Glutamatergic neuron (in vitro differentiated cells): ENCODE measurements around the gene NR1H3. TPM values are rescaled to one million over a fixed set of nuclear protein-coding genes. Genes with fewer than 3 reads are reported as not detected.

ENCODE experiments used
- DNase-seq: peaks from one replicate; pipeline ENCODE4 v3.0.0; 2022
- H3K27ac Mint-ChIP-seq: one replicate; pipeline ENCODE4 v1.8.0; 2020; ENCODE audit warnings: mild to moderate bottlenecking, mixed read lengths, inconsistent platforms; ENCODE audit not compliant: unreplicated experiment
- H3K27me3 Mint-ChIP-seq: one replicate; pipeline ENCODE4 v1.8.0; 2020; ENCODE audit warnings: mild to moderate bottlenecking, moderate library complexity, mixed read lengths, inconsistent platforms; ENCODE audit not compliant: unreplicated experiment
- H3K36me3 Mint-ChIP-seq: one replicate; pipeline ENCODE4 v1.8.0; 2020; ENCODE audit warnings: mild to moderate bottlenecking, mixed read lengths, inconsistent platforms; ENCODE audit not compliant: unreplicated experiment
- H3K4me1 Mint-ChIP-seq: one replicate; pipeline ENCODE4 v1.8.0; 2020; ENCODE audit warnings: mild to moderate bottlenecking, low read depth, mixed read lengths, inconsistent platforms; ENCODE audit not compliant: unreplicated experiment
- H3K4me3 Mint-ChIP-seq: one replicate; pipeline ENCODE4 v1.8.0; 2020; ENCODE audit warnings: mild to moderate bottlenecking, mixed read lengths, inconsistent platforms; ENCODE audit not compliant: unreplicated experiment
- H3K9me3 Mint-ChIP-seq: one replicate; pipeline ENCODE4 v1.8.0; 2020; ENCODE audit warnings: mild to moderate bottlenecking, moderate library complexity, mixed read lengths, inconsistent platforms; ENCODE audit not compliant: unreplicated experiment
- total RNA-seq: library from RNA; stranded (reverse); fragmentation: NEBNext Ultra II Directional; extraction: Animal tissue kit (Norgen Biotek cat#: 25700); gene quantifications from one replicate; pipeline ENCODE4 v1.2.1, GENCODE V29; 2021; ENCODE audit not compliant: unreplicated experiment
- TF ChIP-seq, protein P1 (sequence below): fragments of 200-600 bp; sonication (generic); IDR thresholded peaks from one replicate; pipeline ENCODE4 v1.5.0; 2021; ENCODE audit not compliant: partially characterized antibody, unreplicated experiment

NR1H3 gene
- total RNA-seq, 1 donor from 2014 or later = 10.5 TPM

DNA sequence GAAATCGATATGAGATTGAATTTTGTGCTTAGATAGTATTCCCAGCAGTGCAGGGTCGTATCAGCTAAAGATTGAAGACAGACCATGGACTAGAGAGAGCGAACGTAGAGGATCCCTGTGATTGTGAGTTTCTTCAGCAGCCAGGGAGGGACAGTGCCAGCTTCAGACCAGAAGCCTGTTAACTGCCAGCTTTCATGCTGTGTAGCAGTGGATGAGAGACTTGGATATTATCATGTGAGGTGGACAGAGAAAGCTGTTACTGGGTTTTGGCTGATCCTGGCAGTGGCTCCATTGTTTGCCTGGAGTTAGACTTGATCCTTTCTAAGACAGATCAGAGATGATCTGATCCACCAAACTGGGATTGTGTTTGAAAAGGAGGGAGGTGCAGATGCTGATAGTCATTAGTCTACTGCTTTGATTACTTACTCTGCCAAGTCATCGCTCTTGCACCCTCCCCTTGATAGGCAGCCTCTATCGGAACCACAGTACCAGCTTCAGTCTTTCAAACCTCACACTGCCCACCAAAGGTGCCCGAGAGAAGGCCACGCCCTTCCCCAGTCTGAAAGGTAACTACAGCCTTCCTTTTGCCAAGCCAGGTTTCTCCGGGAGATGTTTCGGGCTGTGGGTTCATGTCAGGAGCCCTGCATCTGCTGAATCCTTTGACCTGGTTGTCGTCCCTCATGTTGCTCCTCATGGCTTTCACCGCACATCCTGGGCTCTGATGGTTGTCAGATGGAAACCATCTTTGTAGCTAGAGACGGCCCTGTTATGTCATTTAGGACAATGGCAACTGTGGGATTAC, 28.4 kb downstream of the NR1H3 start:
- Mint-ChIP-seq H3K9me3 (no peaks in the 10 kb centered on the region), H3K27ac (no peak overlapping the region), H3K4me3 (no peak overlapping the region), H3K27me3 (peaks cover 2% of the 10 kb centered on the region), H3K4me1 (no peaks in the 10 kb centered on the region), H3K36me3 (peaks cover 7% of the 10 kb centered on the region)
- TF ChIP-seq, protein P1, sequence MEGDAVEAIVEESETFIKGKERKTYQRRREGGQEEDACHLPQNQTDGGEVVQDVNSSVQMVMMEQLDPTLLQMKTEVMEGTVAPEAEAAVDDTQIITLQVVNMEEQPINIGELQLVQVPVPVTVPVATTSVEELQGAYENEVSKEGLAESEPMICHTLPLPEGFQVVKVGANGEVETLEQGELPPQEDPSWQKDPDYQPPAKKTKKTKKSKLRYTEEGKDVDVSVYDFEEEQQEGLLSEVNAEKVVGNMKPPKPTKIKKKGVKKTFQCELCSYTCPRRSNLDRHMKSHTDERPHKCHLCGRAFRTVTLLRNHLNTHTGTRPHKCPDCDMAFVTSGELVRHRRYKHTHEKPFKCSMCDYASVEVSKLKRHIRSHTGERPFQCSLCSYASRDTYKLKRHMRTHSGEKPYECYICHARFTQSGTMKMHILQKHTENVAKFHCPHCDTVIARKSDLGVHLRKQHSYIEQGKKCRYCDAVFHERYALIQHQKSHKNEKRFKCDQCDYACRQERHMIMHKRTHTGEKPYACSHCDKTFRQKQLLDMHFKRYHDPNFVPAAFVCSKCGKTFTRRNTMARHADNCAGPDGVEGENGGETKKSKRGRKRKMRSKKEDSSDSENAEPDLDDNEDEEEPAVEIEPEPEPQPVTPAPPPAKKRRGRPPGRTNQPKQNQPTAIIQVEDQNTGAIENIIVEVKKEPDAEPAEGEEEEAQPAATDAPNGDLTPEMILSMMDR = no peak
- no peak for DNase-seq

DNA sequence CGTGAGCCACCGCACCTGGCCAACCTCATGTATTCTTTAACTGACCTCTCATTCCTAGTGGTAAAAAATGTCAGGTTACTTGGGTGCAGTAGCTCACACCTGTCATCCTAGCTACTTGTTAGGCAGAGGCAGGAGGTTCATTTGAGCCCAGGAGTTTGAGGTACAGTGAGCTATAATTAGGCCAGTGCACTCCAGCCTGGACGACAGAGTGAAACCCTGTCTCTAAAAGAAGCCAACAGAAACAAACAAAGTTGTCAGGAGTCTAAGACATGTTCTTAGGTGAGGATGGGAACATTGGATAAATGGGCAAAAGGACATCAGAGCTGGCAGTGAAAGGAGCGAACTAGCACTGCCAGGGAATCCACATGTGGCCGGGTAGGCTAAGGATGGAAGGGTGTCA, 30.3 kb downstream of the NR1H3 start:
- TF ChIP-seq, protein P1 = no peak
- no peak for DNase-seq
- Mint-ChIP-seq H3K27me3 (peaks cover 2% of the 10 kb centered on the region), H3K4me1 (no peaks in the 10 kb centered on the region), H3K36me3 (peaks cover 10% of the 10 kb centered on the region), H3K27ac (no peak overlapping the region), H3K4me3 (no peak overlapping the region), H3K9me3 (peaks cover 1% of the 10 kb centered on the region)

GRCh38 chr11:47289856-47290255, 32.1 kb downstream of the NR1H3 start:
- no peak overlapping the region for H3K4me3 Mint-ChIP-seq
- no peak for DNase-seq
- TF ChIP-seq, protein P1 = no peak
- H3K4me1 Mint-ChIP-seq = no peaks in the 10 kb centered on the region
- peaks cover 2% of the 10 kb centered on the region for H3K27me3 Mint-ChIP-seq
- H3K36me3 Mint-ChIP-seq = peaks cover 10% of the 10 kb centered on the region
- peaks cover 1% of the 10 kb centered on the region for H3K9me3 Mint-ChIP-seq
- H3K27ac Mint-ChIP-seq = no peak overlapping the region

- H3K27ac Mint-ChIP-seq = no peak overlapping the region
- H3K4me1 Mint-ChIP-seq = no peaks in the 10 kb centered on the region
- no peak for DNase-seq
- TF ChIP-seq, protein P1 = no peak
- peaks cover 25% of the 10 kb centered on the region for H3K36me3 Mint-ChIP-seq
- no peak overlapping the region for H3K4me3 Mint-ChIP-seq
- no peaks in the 10 kb centered on the region for H3K27me3 Mint-ChIP-seq
- H3K9me3 Mint-ChIP-seq = peaks cover 1% of the 10 kb centered on the region
Observed at GRCh38 chr11:47295385-47295784, 37.6 kb downstream of the NR1H3 start.

DNA sequence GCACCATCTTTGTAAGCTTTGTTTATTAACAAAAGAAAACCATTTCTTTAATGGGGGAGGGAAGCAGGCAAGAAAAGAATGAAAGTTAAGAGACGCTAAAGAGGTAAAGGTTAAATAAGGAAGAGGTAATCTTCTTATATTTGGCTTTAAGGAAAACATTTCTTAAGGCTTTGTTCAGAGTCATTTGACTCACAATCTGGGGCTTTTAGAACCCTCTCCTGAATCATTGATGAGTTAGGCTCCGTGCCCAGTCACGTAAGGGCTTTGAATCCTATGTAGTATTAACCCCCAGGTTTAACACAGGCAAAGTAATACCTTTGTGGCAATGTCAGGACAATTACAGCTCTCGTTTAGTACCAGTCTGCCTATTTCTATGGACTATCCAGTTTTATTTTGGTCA, 38.2 kb downstream of the NR1H3 start:
- TF ChIP-seq, protein P1 = no peak
- Mint-ChIP-seq H3K27ac (no peak overlapping the region), H3K4me1 (no peaks in the 10 kb centered on the region), H3K9me3 (peaks cover 1% of the 10 kb centered on the region), H3K4me3 (no peak overlapping the region), H3K36me3 (peaks cover 23% of the 10 kb centered on the region), H3K27me3 (no peaks in the 10 kb centered on the region)
- DNase-seq = no peak
